Naive B cell (primary cell): ENCODE data around the gene IFIT1B. TPM values are rescaled to one million over a fixed set of nuclear protein-coding genes. Genes with fewer than 3 reads are reported as not detected.
"Not testable (repeated sequence)": the region's sequence is repeated elsewhere in the genome, so short reads cannot be mapped to it uniquely, and the experiment has no call there.

Source experiments
- ATAC-seq, 2 donors: fragments of 150-1000 bp; cut with Tn5 transposase; 2 replicates each; pipeline ENCODE4 v1.10.0; 2021; ENCODE audit warnings: low read depth in 2 of 2, mild to moderate bottlenecking in 2 of 2, moderate library complexity in 2 of 2
- DNase-seq: peaks from one replicate; pipeline ENCODE4 v3.0.0; 2022
- H3K27ac Mint-ChIP-seq, 6 donors: one replicate each; pipeline ENCODE4 v1.8.0; 2020 to 2022; ENCODE audit warnings: mild to moderate bottlenecking in 6 of 6, mixed read lengths in 6 of 6, moderate library complexity in 5 of 6, inconsistent platforms in 2 of 6
- H3K27me3 Mint-ChIP-seq, 3 donors: one replicate each; pipeline ENCODE4 v1.8.0; 2021 to 2022; ENCODE audit warnings: mixed read lengths in 3 of 3, mild to moderate bottlenecking in 1 of 3
- H3K36me3 Mint-ChIP-seq, 2 donors: one replicate each; pipeline ENCODE4 v1.8.0; 2020 to 2022; ENCODE audit warnings: mixed read lengths in 2 of 2, inconsistent platforms in 1 of 2, mild to moderate bottlenecking in 1 of 2
- H3K4me1 Mint-ChIP-seq, 3 donors: one replicate each; pipeline ENCODE4 v1.8.0; 2020 to 2022; ENCODE audit warnings: mixed read lengths in 3 of 3, inconsistent platforms in 1 of 3, mild to moderate bottlenecking in 1 of 3, moderate library complexity in 1 of 3
- H3K4me3 Mint-ChIP-seq, 8 donors: one replicate each; pipeline ENCODE4 v1.8.0; 2020 to 2022; ENCODE audit warnings: mild to moderate bottlenecking in 8 of 8, mixed read lengths in 8 of 8, moderate library complexity in 8 of 8, inconsistent platforms in 2 of 8
- H3K9me3 Mint-ChIP-seq, 7 donors: one replicate each; pipeline ENCODE4 v1.8.0; 2020 to 2022; ENCODE audit warnings: mixed read lengths in 7 of 7, mild to moderate bottlenecking in 5 of 7, inconsistent platforms in 2 of 7, moderate library complexity in 1 of 7
- polyA plus RNA-seq, 6 donors: library from polyadenylated mRNA; unstranded; fragments of 300-500 nt; fragmentation: Illumina TruSeq; gene quantifications; one replicate each; pipeline ENCODE4 v1.2.3, GENCODE V29; 2021; ENCODE audit warnings: low read depth in 6 of 6

The IFIT1B gene
- polyA plus RNA-seq, 6 donors from 2014 or later = 0.12 to 0.15 TPM; not detected in 4

GRCh38 chr10:89342206-89342958, 35.5 kb upstream of the IFIT1B start:
- ATAC-seq = no peak
- H3K36me3 Mint-ChIP-seq = peaks cover 14 to 28% of the 10 kb centered on the region in 2 donors
- no peak overlapping the region for H3K4me3 Mint-ChIP-seq
- H3K27ac Mint-ChIP-seq = peak overlapping the region in 1 of 6 donors; percentile 47
- no peak for DNase-seq
- no peaks in the 10 kb centered on the region for H3K27me3 Mint-ChIP-seq
- H3K4me1 Mint-ChIP-seq = peaks cover 0 to 9% (median 5%) of the 10 kb centered on the region in 3 donors
- H3K9me3 Mint-ChIP-seq = no peaks in the 10 kb centered on the region

- DNase-seq (no peak), ATAC-seq (no peak)
- peaks cover 8 to 18% (median 14%) of the 10 kb centered on the region in 3 donors for H3K4me1 Mint-ChIP-seq
- peaks cover 14 to 28% of the 10 kb centered on the region in 2 donors for H3K36me3 Mint-ChIP-seq
- no peaks in the 10 kb centered on the region for H3K9me3 Mint-ChIP-seq
- no peak overlapping the region for H3K4me3 Mint-ChIP-seq
- no peaks in the 10 kb centered on the region for H3K27me3 Mint-ChIP-seq
- H3K27ac Mint-ChIP-seq = peak overlapping the region in 1 of 6 donors; percentile 34
Observed at GRCh38 chr10:89343089-89343767, 34.6 kb upstream of the IFIT1B start.

- H3K36me3 Mint-ChIP-seq = peaks cover 8 to 21% of the 10 kb centered on the region in 2 donors
- no peak for ATAC-seq
- H3K4me3 Mint-ChIP-seq = no peak overlapping the region
- H3K27ac Mint-ChIP-seq = no peak overlapping the region
- DNase-seq = no peak
- no peaks in the 10 kb centered on the region for H3K9me3 Mint-ChIP-seq
- no peaks in the 10 kb centered on the region for H3K27me3 Mint-ChIP-seq
- H3K4me1 Mint-ChIP-seq = peaks cover 14 to 27% (median 23%) of the 10 kb centered on the region in 3 donors
Observed at GRCh38 chr10:89344156-89344555, 33.7 kb upstream of the IFIT1B start.

GRCh38 chr10:89345367-89346000, 32.4 kb upstream of the IFIT1B start:
- no peak overlapping the region for H3K27ac Mint-ChIP-seq
- H3K4me1 Mint-ChIP-seq = peaks cover 19 to 34% (median 32%) of the 10 kb centered on the region in 3 donors
- no peak for DNase-seq
- no peak for ATAC-seq
- no peak overlapping the region for H3K4me3 Mint-ChIP-seq
- peaks cover 0 to 10% of the 10 kb centered on the region in 2 donors for H3K36me3 Mint-ChIP-seq
- H3K27me3 Mint-ChIP-seq = no peaks in the 10 kb centered on the region
- H3K9me3 Mint-ChIP-seq = no peaks in the 10 kb centered on the region

GRCh38 chr10:89346405-89347254, 31.2 kb upstream of the IFIT1B start:
- peak overlapping the region in 1 of 6 donors; percentile 67 for H3K27ac Mint-ChIP-seq
- no peak for DNase-seq
- ATAC-seq = no peak
- H3K27me3 Mint-ChIP-seq = no peaks in the 10 kb centered on the region
- H3K4me1 Mint-ChIP-seq = peaks cover 24 to 41% (median 41%) of the 10 kb centered on the region in 3 donors
- peak overlapping the region in 1 of 8 donors; percentile 2 for H3K4me3 Mint-ChIP-seq
- no peaks in the 10 kb centered on the region for H3K9me3 Mint-ChIP-seq
- H3K36me3 Mint-ChIP-seq = peaks cover 0 to 10% of the 10 kb centered on the region in 2 donors

- Mint-ChIP-seq H3K27ac (peak overlapping the region in 2 of 6 donors; percentile 26 to 34), H3K27me3 (no peaks in the 10 kb centered on the region), H3K4me3 (peak overlapping the region in 7 of 8 donors; percentile 15 to 78 (median 40)), H3K36me3 (peaks cover 0 to 6% of the 10 kb centered on the region in 2 donors), H3K9me3 (no peaks in the 10 kb centered on the region), H3K4me1 (peaks cover 24 to 41% (median 41%) of the 10 kb centered on the region in 3 donors)
- ATAC-seq = peak in 1 of 2 donors; percentile 30
- DNase-seq = no peak
Observed at GRCh38 chr10:89347701-89348457, 30.0 kb upstream of the IFIT1B start.

GRCh38 chr10:89348481-89348880, 29.4 kb upstream of the IFIT1B start:
- ATAC-seq (peak; percentile 49 to 57), DNase-seq (no peak)
- Mint-ChIP-seq H3K9me3 (peaks cover 0 to 5% (median 3%) of the 10 kb centered on the region in 7 donors), H3K4me3 (peak overlapping the region in 6 of 8 donors; percentile 15 to 78 (median 40)), H3K36me3 (peaks cover under 1 to 4% of the 10 kb centered on the region in 2 donors), H3K27me3 (no peaks in the 10 kb centered on the region), H3K4me1 (peaks cover 24 to 41% (median 41%) of the 10 kb centered on the region in 3 donors), H3K27ac (peak overlapping the region in 1 of 6 donors; percentile 26)

GRCh38 chr10:89348975-89349374, 28.9 kb upstream of the IFIT1B start:
- DNase-seq (no peak), ATAC-seq (no peak)
- Mint-ChIP-seq H3K36me3 (peaks cover 5 to 7% of the 10 kb centered on the region in 2 donors), H3K27ac (peak overlapping the region in 1 of 6 donors; percentile 26), H3K9me3 (peaks cover 0 to 9% (median 3%) of the 10 kb centered on the region in 7 donors), H3K4me3 (peak overlapping the region in 1 of 8 donors; percentile 17), H3K4me1 (peaks cover 24 to 41% (median 41%) of the 10 kb centered on the region in 3 donors), H3K27me3 (no peaks in the 10 kb centered on the region)

- H3K36me3 Mint-ChIP-seq = peaks cover 10 to 11% of the 10 kb centered on the region in 2 donors
- H3K9me3 Mint-ChIP-seq = peaks cover 0 to 13% (median 4%) of the 10 kb centered on the region in 7 donors
- DNase-seq, ATAC-seq, H3K27me3 Mint-ChIP-seq: not testable (repeated sequence)
- peak overlapping the region; percentile 23 to 94 (median 64) for H3K27ac Mint-ChIP-seq
- peaks cover 24 to 41% (median 41%) of the 10 kb centered on the region in 3 donors for H3K4me1 Mint-ChIP-seq
- peak overlapping the region in 6 of 8 donors; percentile 5 to 41 (median 25) for H3K4me3 Mint-ChIP-seq
Observed at GRCh38 chr10:89350631-89351315, 27.1 kb upstream of the IFIT1B start.

- peaks cover 0 to 13% (median 4%) of the 10 kb centered on the region in 7 donors for H3K9me3 Mint-ChIP-seq
- peak overlapping the region in 3 of 6 donors; percentile 47 to 86 (median 47) for H3K27ac Mint-ChIP-seq
- ATAC-seq = no peak
- peaks cover 10 to 11% of the 10 kb centered on the region in 2 donors for H3K36me3 Mint-ChIP-seq
- H3K4me3 Mint-ChIP-seq = peak overlapping the region in 2 of 8 donors; percentile 5 to 41
- no peaks in the 10 kb centered on the region for H3K27me3 Mint-ChIP-seq
- peaks cover 24 to 41% (median 41%) of the 10 kb centered on the region in 3 donors for H3K4me1 Mint-ChIP-seq
- DNase-seq = no peak
Observed at GRCh38 chr10:89351412-89351779, 26.5 kb upstream of the IFIT1B start.

- Mint-ChIP-seq H3K9me3 (peaks cover 0 to 13% (median 4%) of the 10 kb centered on the region in 7 donors), H3K27me3 (no peaks in the 10 kb centered on the region), H3K27ac (peak overlapping the region in 1 of 6 donors; percentile 75), H3K36me3 (peaks cover 10 to 11% of the 10 kb centered on the region in 2 donors), H3K4me3 (no peak overlapping the region), H3K4me1 (peaks cover 24 to 40% (median 35%) of the 10 kb centered on the region in 3 donors)
- ATAC-seq (no peak), DNase-seq (no peak)
Observed at GRCh38 chr10:89351780-89352597, 25.9 kb upstream of the IFIT1B start.
